Common myeloid progenitor, CD34-positive (primary cell): ENCODE results near the gene ZNF26.

Experiments used
- CTCF ChIA-PET: fragments of 350-600 bp; sonication (Branson Sonifier 250); formaldehyde crosslinking; loops from one replicate; lab custom pipeline; 2021; ENCODE audit warnings: antibody characterized with exemption; lab: Charles Lee
- POLR2A ChIA-PET: fragments of 350-600 bp; sonication (Branson Sonifier 250); formaldehyde crosslinking; loops from one replicate; lab custom pipeline; 2021; ENCODE audit warnings: antibody characterized with exemption; lab: Charles Lee
- DNase-seq, 3 donors: peaks; one replicate each; pipeline versions ENCODE4 v3.0.0 to v3.0.0-alpha.2; 2013
- H3K27ac ChIP-seq, 2 experiments: 1 replicate in 1 of 2; 2 replicates in 1 of 2; pipeline ENCODE4 v1.7.0; 2013; ENCODE audit warnings: inconsistent platforms in 2 of 2, low read length in 2 of 2, mild to moderate bottlenecking in 2 of 2, low read depth in 1 of 2, moderate library complexity in 1 of 2; ENCODE audit not compliant: severe bottlenecking in 2 of 2, insufficient read depth in 1 of 2, poor library complexity in 1 of 2
- H3K27me3 ChIP-seq, 5 experiments: replicated peaks in 2 of 5; 1 replicate in 3 of 5; 2 replicates in 2 of 5; pipeline versions ENCODE4 v1.6.1 to v1.7.0; 2013; ENCODE audit warnings: low read length in 4 of 5, mild to moderate bottlenecking in 2 of 5, moderate library complexity in 2 of 5, inconsistent platforms in 1 of 5; ENCODE audit not compliant: insufficient read depth in 5 of 5, control insufficient read depth in 4 of 5
- H3K36me3 ChIP-seq, 4 experiments: 1 replicate in 2 of 4; 2 replicates in 2 of 4; pipeline versions ENCODE4 v1.6.1 to v1.7.0; 2013; ENCODE audit warnings: low read length in 3 of 4, control low read depth in 1 of 4, mild to moderate bottlenecking in 1 of 4; ENCODE audit not compliant: control insufficient read depth in 4 of 4, insufficient read depth in 4 of 4
- H3K4me1 ChIP-seq, 4 experiments: 1 replicate in 3 of 4; 2 replicates in 1 of 4; pipeline versions ENCODE4 v1.6.1 to v1.7.1; 2013; ENCODE audit warnings: low read length in 3 of 4, mild to moderate bottlenecking in 3 of 4, control low read depth in 1 of 4, inconsistent platforms in 1 of 4, moderate library complexity in 1 of 4; ENCODE audit not compliant: control insufficient read depth in 4 of 4, insufficient read depth in 4 of 4; ENCODE audit errors: control extremely low read depth in 1 of 4
- H3K4me3 ChIP-seq, 7 experiments: 1 replicate in 4 of 7; 2 replicates in 3 of 7; pipeline versions ENCODE4 v1.5.1 to v1.7.0; 2013; ENCODE audit warnings: mild to moderate bottlenecking in 7 of 7, low read length in 6 of 7, moderate library complexity in 6 of 7, inconsistent platforms in 2 of 7, low read depth in 2 of 7, control low read depth in 1 of 7; ENCODE audit not compliant: insufficient read depth in 4 of 7, control insufficient read depth in 1 of 7; ENCODE audit errors: extremely low read depth in 1 of 7
- H3K9me3 ChIP-seq, 5 experiments: 1 replicate in 4 of 5; 2 replicates in 1 of 5; pipeline versions ENCODE4 v1.6.1 to v1.7.1; 2013; ENCODE audit warnings: low read length in 4 of 5, mild to moderate bottlenecking in 2 of 5, inconsistent platforms in 1 of 5, low read depth in 1 of 5, moderate library complexity in 1 of 5; ENCODE audit not compliant: control insufficient read depth in 4 of 5, insufficient read depth in 2 of 5; ENCODE audit errors: control extremely low read depth in 1 of 5
- WGBS: methylation state at CpG from one replicate; pipeline ENCODE4 v1.1.5; 2013; ENCODE audit not compliant: insufficient coverage; 5-methylcytosine and 5-hydroxymethylcytosine counted together

The ZNF26 gene

GRCh38 chr12:133037207-133038005 is 51.2 kb downstream of the ZNF26 start, which contains the start of gene ZNF84:
Gene ZNF84, plus strand, starts transcription at chr12:133037509. Its CDS starts 3,959 bp downstream, at chr12:133041468.
- H3K4me1 ChIP-seq = peaks cover 0 to 9% (median 0%) of the 10 kb centered on the region in 4 experiments
- H3K4me3 ChIP-seq = peak within 1 kb of the TSS; percentile 61 to 90 (median 76)
- ChIA-PET CTCF (interaction anchor here (1.2 kb wide), 1 partner anchor 9 kb away, joined by 3 read pairs; no protein-coding TSS in a partner anchor), POLR2A (interaction anchor here (0.6 to 1.1 kb wide), 4 partner anchors 51 to 192 kb away, joined by 3 to 4 read pairs (median 4); partner anchors contain the start of genes ZNF26 and ZNF891)
- peak within 1 kb of the TSS; percentile 74 to 92 for H3K27ac ChIP-seq
- peaks cover 16 to 34% (median 24%) of the 10 kb centered on the region in 4 experiments for H3K36me3 ChIP-seq
- peaks cover 15 to 61% (median 39%) of the 10 kb centered on the region in 5 experiments for H3K9me3 ChIP-seq
- under 1% methylated on average over 77 of the region's 103 CpGs for WGBS
- no peaks in the 10 kb centered on the region for H3K27me3 ChIP-seq
- DNase-seq = peak; percentile 100

DNA sequence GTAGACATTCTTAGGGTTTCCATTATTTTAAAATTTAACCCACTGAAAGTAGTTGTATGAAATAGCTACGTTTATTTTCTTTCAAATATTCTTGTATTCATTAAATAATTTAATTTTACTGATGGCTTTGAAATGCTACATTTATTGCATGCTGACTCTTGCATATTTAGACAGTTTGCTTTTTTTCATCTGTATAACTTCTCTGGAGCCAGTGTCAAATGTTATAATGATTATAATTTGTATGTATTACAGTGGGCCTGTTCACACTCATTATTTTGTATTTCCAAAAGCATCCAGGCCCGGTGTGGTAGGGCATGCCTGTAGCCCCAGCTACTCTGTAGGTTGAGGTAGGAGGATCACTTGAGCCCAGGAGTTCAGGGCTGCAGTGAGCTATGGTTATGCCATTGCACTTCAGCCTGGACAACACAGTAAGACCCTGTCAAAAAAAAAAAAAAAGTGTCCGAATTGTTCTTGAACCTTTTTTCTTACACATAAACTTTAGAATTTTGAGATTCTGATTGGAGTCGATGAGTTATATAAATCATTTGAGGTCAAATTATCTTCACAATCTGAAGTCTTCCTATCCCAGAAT is 52.0 kb downstream of the ZNF26 start:
- Histone ChIP-seq H3K36me3 (peaks cover 21 to 42% (median 30%) of the 10 kb centered on the region in 4 experiments), H3K27ac (peak overlapping the region; percentile 74 to 92), H3K9me3 (peaks cover 15 to 65% (median 47%) of the 10 kb centered on the region in 5 experiments), H3K4me3 (peak overlapping the region in 6 of 7 experiments; percentile 68 to 90 (median 76)), H3K4me1 (peaks cover 0 to 9% (median 0%) of the 10 kb centered on the region in 4 experiments), H3K27me3 (no peaks in the 10 kb centered on the region)
- ChIA-PET CTCF (interaction anchor here (1.2 kb wide), 1 partner anchor 10 kb away, joined by 3 read pairs; no protein-coding TSS in a partner anchor), POLR2A (interaction anchor here (0.6 to 1.1 kb wide), 3 partner anchors 52 to 191 kb away, joined by 3 to 4 read pairs (median 3); partner anchors contain the start of genes ZNF26 and ZNF891)
- peak in 2 of 3 donors; percentile 28 to 43 for DNase-seq
- no CpG with 5 or more reads among the region's 4 CpGs for WGBS

- no CpG with 5 or more reads among the region's 3 CpGs for WGBS
- Histone ChIP-seq H3K27ac (no peak overlapping the region), H3K4me3 (peak overlapping the region in 1 of 7 experiments; percentile 25), H3K36me3 (peaks cover 63 to 97% (median 88%) of the 10 kb centered on the region in 4 experiments), H3K27me3 (no peaks in the 10 kb centered on the region), H3K4me1 (no peaks in the 10 kb centered on the region), H3K9me3 (peaks cover 35 to 97% (median 82%) of the 10 kb centered on the region in 5 experiments)
- CTCF ChIA-PET = interaction anchor here (1.3 kb wide), 1 partner anchor 48 kb away, joined by 3 read pairs; no protein-coding TSS in a partner anchor
- POLR2A ChIA-PET = no interaction called here
- no peak for DNase-seq
These were observed 60.5 kb downstream of the ZNF26 start for GRCh38 chr12:133046698-133047097.

- CTCF ChIA-PET = interaction anchor here (1.3 to 2.1 kb wide), 2 partner anchors 12 to 18 kb away, joined by 3 to 5 read pairs; no protein-coding TSS in a partner anchor
- H3K27me3 ChIP-seq = no peaks in the 10 kb centered on the region
- H3K36me3 ChIP-seq = peaks cover 24 to 70% (median 40%) of the 10 kb centered on the region in 4 experiments
- H3K9me3 ChIP-seq = peaks cover 40 to 92% (median 53%) of the 10 kb centered on the region in 5 experiments
- no peak for DNase-seq
- POLR2A ChIA-PET = no interaction called here
- H3K4me3 ChIP-seq = peak overlapping the region in 2 of 7 experiments; percentile 2 to 49
- WGBS = 94% methylated on average over 3 of the region's 5 CpGs
- H3K4me1 ChIP-seq = no peaks in the 10 kb centered on the region
- no peak overlapping the region for H3K27ac ChIP-seq
These were observed 71.3 kb downstream of the ZNF26 start for GRCh38 chr12:133057446-133057845.

DNA sequence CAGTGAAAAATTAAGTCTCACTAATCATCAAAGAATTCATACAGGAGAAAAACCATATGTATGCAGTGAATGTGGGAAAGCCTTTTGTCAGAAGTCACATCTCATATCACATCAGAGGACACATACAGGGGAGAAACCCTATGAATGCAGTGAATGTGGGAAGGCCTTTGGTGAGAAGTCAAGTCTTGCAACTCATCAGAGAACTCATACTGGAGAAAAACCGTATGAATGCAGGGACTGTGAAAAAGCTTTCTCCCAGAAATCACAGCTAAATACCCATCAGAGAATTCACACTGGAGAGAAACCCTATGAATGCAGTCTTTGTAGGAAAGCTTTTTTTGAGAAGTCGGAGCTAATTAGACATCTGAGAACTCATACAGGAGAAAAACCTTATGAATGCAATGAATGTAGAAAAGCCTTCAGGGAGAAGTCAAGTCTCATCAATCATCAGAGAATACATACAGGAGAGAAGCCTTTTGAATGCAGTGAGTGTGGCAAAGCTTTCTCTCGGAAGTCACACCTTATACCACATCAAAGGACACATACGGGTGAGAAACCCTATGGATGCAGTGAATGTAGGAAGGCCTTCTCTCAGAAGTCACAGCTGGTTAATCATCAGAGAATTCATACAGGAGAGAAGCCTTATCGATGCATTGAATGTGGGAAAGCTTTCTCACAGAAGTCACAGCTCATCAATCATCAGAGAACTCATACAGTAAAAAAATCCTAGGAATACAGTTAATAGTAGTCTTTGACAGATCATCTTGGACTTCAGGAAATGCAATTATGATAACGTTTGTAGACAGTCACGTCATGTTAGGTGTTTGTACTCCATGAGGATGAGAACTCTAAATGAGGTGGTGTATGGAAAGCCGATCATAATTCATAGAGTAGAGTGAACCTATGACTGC is 72.3 kb downstream of the ZNF26 start:
- no peaks in the 10 kb centered on the region for H3K27me3 ChIP-seq
- H3K4me3 ChIP-seq = peak overlapping the region in 1 of 7 experiments; percentile 48
- H3K27ac ChIP-seq = no peak overlapping the region
- peaks cover 37 to 92% (median 56%) of the 10 kb centered on the region in 5 experiments for H3K9me3 ChIP-seq
- 100% methylated on average over 3 of the region's 8 CpGs for WGBS
- POLR2A ChIA-PET = no interaction called here
- CTCF ChIA-PET = interaction anchor here (1.3 to 2.1 kb wide), 3 partner anchors 13 to 71 kb away, joined by 3 to 5 read pairs (median 5); no protein-coding TSS in a partner anchor
- DNase-seq = peak in 2 of 3 donors; percentile 23 to 29
- H3K4me1 ChIP-seq = no peaks in the 10 kb centered on the region
- H3K36me3 ChIP-seq = peaks cover 16 to 69% (median 31%) of the 10 kb centered on the region in 4 experiments

DNA sequence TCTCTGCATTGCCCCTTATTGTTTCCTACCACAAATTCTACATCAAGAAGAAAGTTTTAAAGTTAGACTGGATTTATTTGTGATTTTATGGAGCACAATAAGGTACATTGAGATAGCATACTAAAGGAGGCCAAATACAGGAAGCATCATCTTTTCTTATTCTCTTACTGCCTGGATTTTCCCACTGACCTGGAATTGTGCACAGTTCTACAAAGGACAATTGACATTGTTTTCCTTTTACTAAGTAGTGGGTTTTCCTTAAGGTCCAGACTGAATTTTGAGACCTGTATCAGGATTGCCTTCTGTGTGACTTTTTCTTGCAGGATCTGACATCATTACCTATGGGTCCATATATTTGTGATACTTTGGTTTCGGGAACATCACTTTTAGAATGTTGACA is 75.8 kb downstream of the ZNF26 start:
- Histone ChIP-seq H3K27ac (no peak overlapping the region), H3K27me3 (no peaks in the 10 kb centered on the region), H3K36me3 (peaks cover 10 to 40% (median 17%) of the 10 kb centered on the region in 4 experiments), H3K4me3 (no peak overlapping the region), H3K9me3 (peaks cover 37 to 97% (median 74%) of the 10 kb centered on the region in 5 experiments), H3K4me1 (no peaks in the 10 kb centered on the region)
- WGBS = 100% methylated on average over 1 of the region's 1 CpG
- ChIA-PET POLR2A (no interaction called here), CTCF (no interaction called here)
- DNase-seq = no peak
